GM12892 (cell line): Measurements from ENCODE around the gene TXNRD1.

Experiments
- DNase-seq: peaks from one replicate; pipeline ENCODE4 v3.0.0; 2011; ENCODE audit not compliant: insufficient read length
- FAIRE-seq: peaks from 2 replicates; lab custom pipeline; 2011; peaks lifted over from hg19 to GRCh38; lab: Jason Lieb, UNC
- POLR2A ChIP-seq: IDR thresholded peaks from 2 replicates; pipeline ENCODE4 v1.6.1; 2011; ENCODE audit warnings: low read depth, low read length, control low read depth
- POLR2AphosphoS5 ChIP-seq: IDR thresholded peaks from 2 replicates; pipeline ENCODE4 v1.6.1; 2011; ENCODE audit warnings: low read depth, low read length, control low read depth
- TAF1 ChIP-seq: IDR thresholded peaks from 2 replicates; pipeline ENCODE4 v1.6.1; 2011; ENCODE audit warnings: low read depth, mild to moderate bottlenecking, control low read depth, low read length, borderline replicate concordance

TXNRD1 gene

GRCh38 chr12:104226672-104227071 lies 11.1 kb downstream of the TXNRD1 start:
- DNase-seq (no peak), FAIRE-seq (no peak)
- TF ChIP-seq POLR2AphosphoS5 (no peak), POLR2A (no peak), TAF1 (no peak)

- no peak for FAIRE-seq
- DNase-seq, result no peak
- TF ChIP-seq POLR2A, result no peak
- TF ChIP-seq POLR2AphosphoS5, result no peak
- TF ChIP-seq TAF1, result no peak
Observed at GRCh38 chr12:104230304-104231095, 14.9 kb downstream of the TXNRD1 start.

GRCh38 chr12:104232609-104233280 lies 17.2 kb downstream of the TXNRD1 start:
- TF ChIP-seq POLR2AphosphoS5, result no peak
- FAIRE-seq, result no peak
- no peak for DNase-seq

- FAIRE-seq, result no peak
- no peak for DNase-seq
- no peak for TF ChIP-seq TAF1
Observed at GRCh38 chr12:104234926-104235499, 19.4 kb downstream of the TXNRD1 start.

DNA sequence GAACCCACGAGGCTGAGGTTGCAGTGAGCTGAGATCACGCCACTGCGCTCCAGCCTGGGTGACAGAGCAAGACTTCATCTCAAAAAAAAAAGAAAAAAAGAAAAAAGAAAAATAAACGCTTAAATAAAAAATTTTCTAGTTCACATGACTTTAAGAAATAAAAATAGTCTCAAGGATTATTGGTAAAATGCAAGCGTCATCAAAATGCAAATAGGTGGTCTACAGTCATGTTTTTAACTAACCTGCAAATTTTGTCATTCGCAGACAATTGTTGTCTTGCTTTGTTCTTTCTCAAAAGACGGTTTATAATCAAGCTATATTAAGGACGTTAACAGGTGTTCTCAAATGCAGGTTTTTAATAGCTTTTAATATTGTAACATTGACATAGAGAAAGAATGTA lies 22.4 kb downstream of the TXNRD1 start:
- TF ChIP-seq POLR2AphosphoS5 (no peak), POLR2A (no peak), TAF1 (no peak)
- no peak for FAIRE-seq

GRCh38 chr12:104242546-104243206 lies 27.1 kb downstream of the TXNRD1 start:
- DNase-seq (no peak), FAIRE-seq (no peak)
- TF ChIP-seq POLR2A (no peak), TAF1 (no peak)

More for the DNA sequence above, 22.4 kb downstream of the TXNRD1 start:
- DNase-seq, result no peak

GRCh38 chr12:104243551-104243950 lies 28.0 kb downstream of the TXNRD1 start:
- TF ChIP-seq POLR2AphosphoS5 (no peak), POLR2A (no peak), TAF1 (no peak)
- FAIRE-seq (no peak), DNase-seq (no peak)

- TF ChIP-seq POLR2A (no peak), TAF1 (no peak), POLR2AphosphoS5 (no peak)
- FAIRE-seq, result no peak
- no peak for DNase-seq
Observed at GRCh38 chr12:104243971-104244370, 28.4 kb downstream of the TXNRD1 start.

GRCh38 chr12:104247698-104248097 lies 32.1 kb downstream of the TXNRD1 start:
- DNase-seq (no peak), FAIRE-seq (no peak)
- TF ChIP-seq POLR2A (no peak), TAF1 (no peak), POLR2AphosphoS5 (no peak)

DNA sequence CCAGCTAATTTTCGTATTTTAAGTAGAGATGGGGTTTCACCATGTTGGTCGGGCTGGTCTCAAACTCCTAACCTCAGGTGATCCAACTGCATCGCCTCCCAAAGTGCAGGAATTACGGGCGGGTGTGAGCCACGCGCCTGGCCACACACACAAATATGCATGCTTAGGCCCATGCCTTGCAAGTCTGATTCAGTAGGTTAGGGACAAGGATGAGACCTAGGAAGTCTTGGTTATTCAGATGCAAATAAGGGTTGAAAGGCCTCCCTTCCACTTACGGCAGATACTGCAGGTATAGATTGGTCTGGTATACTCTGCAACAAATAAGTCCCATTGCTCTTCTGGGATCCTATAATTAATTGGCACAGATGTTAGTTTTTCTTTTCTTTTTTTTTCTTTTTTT lies 32.9 kb downstream of the TXNRD1 start:
- no peak for TF ChIP-seq TAF1
- DNase-seq (no peak), FAIRE-seq (no peak)

GRCh38 chr12:104249017-104249416 lies 33.4 kb downstream of the TXNRD1 start:
- FAIRE-seq (no peak), DNase-seq (no peak)
- no peak for TF ChIP-seq POLR2A
- TF ChIP-seq TAF1, result no peak
- TF ChIP-seq POLR2AphosphoS5, result no peak

- FAIRE-seq (no peak), DNase-seq (no peak)
- TF ChIP-seq POLR2AphosphoS5 (no peak), POLR2A (no peak)
Observed at GRCh38 chr12:104249898-104250297, 34.3 kb downstream of the TXNRD1 start.
